Measurements from ENCODE around the gene AHNAK. TPM values are rescaled to one million over a fixed set of nuclear protein-coding genes. Genes with fewer than 3 reads are reported as not detected.

Gene AHNAK
- total and polyA plus RNA-seq, 2 of the 8 experiments (the other 6 are each of a cell fraction or from before 2014, with no cell fraction given): 2.0 to 5.8 TPM

GRCh38 chr11:62591448-62592145 lies 45.0 kb upstream of the AHNAK start, which contains the start of gene TUT1 (continued):
- TF ChIP-seq, protein P1, sequence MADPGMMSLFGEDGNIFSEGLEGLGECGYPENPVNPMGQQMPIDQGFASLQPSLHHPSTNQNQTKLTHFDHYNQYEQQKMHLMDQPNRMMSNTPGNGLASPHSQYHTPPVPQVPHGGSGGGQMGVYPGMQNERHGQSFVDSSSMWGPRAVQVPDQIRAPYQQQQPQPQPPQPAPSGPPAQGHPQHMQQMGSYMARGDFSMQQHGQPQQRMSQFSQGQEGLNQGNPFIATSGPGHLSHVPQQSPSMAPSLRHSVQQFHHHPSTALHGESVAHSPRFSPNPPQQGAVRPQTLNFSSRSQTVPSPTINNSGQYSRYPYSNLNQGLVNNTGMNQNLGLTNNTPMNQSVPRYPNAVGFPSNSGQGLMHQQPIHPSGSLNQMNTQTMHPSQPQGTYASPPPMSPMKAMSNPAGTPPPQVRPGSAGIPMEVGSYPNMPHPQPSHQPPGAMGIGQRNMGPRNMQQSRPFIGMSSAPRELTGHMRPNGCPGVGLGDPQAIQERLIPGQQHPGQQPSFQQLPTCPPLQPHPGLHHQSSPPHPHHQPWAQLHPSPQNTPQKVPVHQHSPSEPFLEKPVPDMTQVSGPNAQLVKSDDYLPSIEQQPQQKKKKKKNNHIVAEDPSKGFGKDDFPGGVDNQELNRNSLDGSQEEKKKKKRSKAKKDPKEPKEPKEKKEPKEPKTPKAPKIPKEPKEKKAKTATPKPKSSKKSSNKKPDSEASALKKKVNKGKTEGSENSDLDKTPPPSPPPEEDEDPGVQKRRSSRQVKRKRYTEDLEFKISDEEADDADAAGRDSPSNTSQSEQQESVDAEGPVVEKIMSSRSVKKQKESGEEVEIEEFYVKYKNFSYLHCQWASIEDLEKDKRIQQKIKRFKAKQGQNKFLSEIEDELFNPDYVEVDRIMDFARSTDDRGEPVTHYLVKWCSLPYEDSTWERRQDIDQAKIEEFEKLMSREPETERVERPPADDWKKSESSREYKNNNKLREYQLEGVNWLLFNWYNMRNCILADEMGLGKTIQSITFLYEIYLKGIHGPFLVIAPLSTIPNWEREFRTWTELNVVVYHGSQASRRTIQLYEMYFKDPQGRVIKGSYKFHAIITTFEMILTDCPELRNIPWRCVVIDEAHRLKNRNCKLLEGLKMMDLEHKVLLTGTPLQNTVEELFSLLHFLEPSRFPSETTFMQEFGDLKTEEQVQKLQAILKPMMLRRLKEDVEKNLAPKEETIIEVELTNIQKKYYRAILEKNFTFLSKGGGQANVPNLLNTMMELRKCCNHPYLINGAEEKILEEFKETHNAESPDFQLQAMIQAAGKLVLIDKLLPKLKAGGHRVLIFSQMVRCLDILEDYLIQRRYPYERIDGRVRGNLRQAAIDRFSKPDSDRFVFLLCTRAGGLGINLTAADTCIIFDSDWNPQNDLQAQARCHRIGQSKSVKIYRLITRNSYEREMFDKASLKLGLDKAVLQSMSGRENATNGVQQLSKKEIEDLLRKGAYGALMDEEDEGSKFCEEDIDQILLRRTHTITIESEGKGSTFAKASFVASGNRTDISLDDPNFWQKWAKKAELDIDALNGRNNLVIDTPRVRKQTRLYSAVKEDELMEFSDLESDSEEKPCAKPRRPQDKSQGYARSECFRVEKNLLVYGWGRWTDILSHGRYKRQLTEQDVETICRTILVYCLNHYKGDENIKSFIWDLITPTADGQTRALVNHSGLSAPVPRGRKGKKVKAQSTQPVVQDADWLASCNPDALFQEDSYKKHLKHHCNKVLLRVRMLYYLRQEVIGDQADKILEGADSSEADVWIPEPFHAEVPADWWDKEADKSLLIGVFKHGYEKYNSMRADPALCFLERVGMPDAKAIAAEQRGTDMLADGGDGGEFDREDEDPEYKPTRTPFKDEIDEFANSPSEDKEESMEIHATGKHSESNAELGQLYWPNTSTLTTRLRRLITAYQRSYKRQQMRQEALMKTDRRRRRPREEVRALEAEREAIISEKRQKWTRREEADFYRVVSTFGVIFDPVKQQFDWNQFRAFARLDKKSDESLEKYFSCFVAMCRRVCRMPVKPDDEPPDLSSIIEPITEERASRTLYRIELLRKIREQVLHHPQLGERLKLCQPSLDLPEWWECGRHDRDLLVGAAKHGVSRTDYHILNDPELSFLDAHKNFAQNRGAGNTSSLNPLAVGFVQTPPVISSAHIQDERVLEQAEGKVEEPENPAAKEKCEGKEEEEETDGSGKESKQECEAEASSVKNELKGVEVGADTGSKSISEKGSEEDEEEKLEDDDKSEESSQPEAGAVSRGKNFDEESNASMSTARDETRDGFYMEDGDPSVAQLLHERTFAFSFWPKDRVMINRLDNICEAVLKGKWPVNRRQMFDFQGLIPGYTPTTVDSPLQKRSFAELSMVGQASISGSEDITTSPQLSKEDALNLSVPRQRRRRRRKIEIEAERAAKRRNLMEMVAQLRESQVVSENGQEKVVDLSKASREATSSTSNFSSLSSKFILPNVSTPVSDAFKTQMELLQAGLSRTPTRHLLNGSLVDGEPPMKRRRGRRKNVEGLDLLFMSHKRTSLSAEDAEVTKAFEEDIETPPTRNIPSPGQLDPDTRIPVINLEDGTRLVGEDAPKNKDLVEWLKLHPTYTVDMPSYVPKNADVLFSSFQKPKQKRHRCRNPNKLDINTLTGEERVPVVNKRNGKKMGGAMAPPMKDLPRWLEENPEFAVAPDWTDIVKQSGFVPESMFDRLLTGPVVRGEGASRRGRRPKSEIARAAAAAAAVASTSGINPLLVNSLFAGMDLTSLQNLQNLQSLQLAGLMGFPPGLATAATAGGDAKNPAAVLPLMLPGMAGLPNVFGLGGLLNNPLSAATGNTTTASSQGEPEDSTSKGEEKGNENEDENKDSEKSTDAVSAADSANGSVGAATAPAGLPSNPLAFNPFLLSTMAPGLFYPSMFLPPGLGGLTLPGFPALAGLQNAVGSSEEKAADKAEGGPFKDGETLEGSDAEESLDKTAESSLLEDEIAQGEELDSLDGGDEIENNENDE (IDR thresholded peaks at IDR 0.05; ENCODE audit: insufficient replicate concordance, low read length): no peak
- TF ChIP-seq JUND (IDR thresholded peaks at IDR 0.05; ENCODE audit: low read length): peak; percentile 67
- TF ChIP-seq KDM4A (IDR thresholded peaks at IDR 0.05; ENCODE audit: low read depth, low read length, severe bottlenecking): peak; percentile 32
- peak; percentile 94 for TF ChIP-seq ASH2L (IDR thresholded peaks at IDR 0.05; ENCODE audit: low read length)
- peak; percentile 78 for TF ChIP-seq TAF7 (optimal IDR thresholded peaks at IDR 0.05; ENCODE audit: borderline replicate concordance, low read depth, low read length)
- TF ChIP-seq EGR1 (IDR thresholded peaks at IDR 0.05; ENCODE audit: borderline replicate concordance, low read depth, low read length): no peak
- TF ChIP-seq ATF3 (IDR thresholded peaks at IDR 0.05; ENCODE audit: insufficient read depth, low read depth, low read length): no peak
- TF ChIP-seq SP2 (IDR thresholded peaks at IDR 0.05; ENCODE audit: low read length): no peak
- peak in 1 of 2 experiments; percentile 71; a peak in 1 of 3 replicates for TF ChIP-seq EP300 (IDR thresholded peaks at IDR 0.05; ENCODE audit: borderline replicate concordance in 1 of 2, low read depth in 2 of 2, low read length in 2 of 2)
- TF ChIP-seq BRCA1 (IDR thresholded peaks at IDR 0.05; ENCODE audit: low read depth, low read length): no peak
